DMS 273 (cell line): ENCODE results near the gene LIPG.

Experiments used
- DNase-seq: peaks from one replicate; lab custom pipeline; 2025; ENCODE audit not compliant: unreplicated experiment; lab: John Stamatoyannopoulos, UW

LIPG gene

GRCh38 chr18:49546278-49546677 is 15.6 kb upstream of the LIPG start:
- no peak for DNase-seq

- DNase-seq = no peak
Observed at GRCh38 chr18:49546719-49547273, 15.1 kb upstream of the LIPG start.

GRCh38 chr18:49547701-49548100 is 14.2 kb upstream of the LIPG start:
- DNase-seq = no peak

GRCh38 chr18:49548229-49548636 is 13.6 kb upstream of the LIPG start:
- DNase-seq = no peak

- DNase-seq = no peak
Observed at GRCh38 chr18:49550621-49551339, 11.1 kb upstream of the LIPG start.

GRCh38 chr18:49553003-49553402 is 8.9 kb upstream of the LIPG start:
- DNase-seq = no peak

- DNase-seq = no peak
Observed at GRCh38 chr18:49555641-49556040, 6.2 kb upstream of the LIPG start.

- DNase-seq = no peak
Observed at GRCh38 chr18:49558356-49558755, 3.5 kb upstream of the LIPG start.

- peak; percentile 62 for DNase-seq
Observed at GRCh38 chr18:49559326-49559931, 2.4 kb upstream of the LIPG start.

GRCh38 chr18:49560277-49560623 is 1.6 kb upstream of the LIPG start:
- no peak for DNase-seq

GRCh38 chr18:49560624-49561288 is 1.1 kb upstream of the LIPG start:
- peak; percentile 78 for DNase-seq

GRCh38 chr18:49562481-49563129 is 748 bp downstream of the LIPG start:
- peak; percentile 34 for DNase-seq

GRCh38 chr18:49563130-49563540 is 1.3 kb downstream of the LIPG start:
- no peak for DNase-seq

GRCh38 chr18:49563701-49564517 is 2.1 kb downstream of the LIPG start:
- DNase-seq = peak; percentile 21

- DNase-seq = no peak
Observed at GRCh38 chr18:49564518-49564834, 2.6 kb downstream of the LIPG start.

GRCh38 chr18:49565101-49565500 is 3.2 kb downstream of the LIPG start:
- DNase-seq = no peak

GRCh38 chr18:49565612-49566011 is 3.8 kb downstream of the LIPG start:
- peak; percentile 86 for DNase-seq

- DNase-seq = no peak
Observed at GRCh38 chr18:49566217-49566770, 4.4 kb downstream of the LIPG start.

- no peak for DNase-seq
Observed at GRCh38 chr18:49566985-49567384, 5.1 kb downstream of the LIPG start.

- no peak for DNase-seq
Observed at GRCh38 chr18:49569724-49570123, 7.9 kb downstream of the LIPG start.

- DNase-seq = no peak
Observed at GRCh38 chr18:49570836-49571235, 9.0 kb downstream of the LIPG start.
